Measurements from ENCODE around the gene HRH3. TPM values are rescaled to one million over a fixed set of nuclear protein-coding genes. Genes with fewer than 3 reads are reported as not detected.

Gene HRH3
- total RNA-seq, 4 donors from 2014 or later, result not detected

- DNase-seq (ENCODE audit: low spot score in 2 of 2), result no peak
- 89% methylated on average over 9 of the region's 9 CpGs for WGBS
- Histone ChIP-seq H3K27me3 (no peaks in the 10 kb centered on the region), H3K4me3 (no peak overlapping the region), H3K9me3 (no peaks in the 10 kb centered on the region), H3K4me1 (peaks cover 7% of the 10 kb centered on the region), H3K36me3 (peaks cover 61% of the 10 kb centered on the region), H3K27ac (no peak overlapping the region)
- TF ChIP-seq CTCF (IDR thresholded peaks at IDR 0.05) (no peak), EP300 (IDR thresholded peaks at IDR 0.05) (no peak), POLR2AphosphoS5 (IDR thresholded peaks at IDR 0.05) (no peak), POLR2A (IDR thresholded peaks at IDR 0.05) (no peak)
These were observed 42.8 kb downstream of the HRH3 start for GRCh38 chr20:62177307-62177706.

- peaks cover 64% of the 10 kb centered on the region for H3K36me3 ChIP-seq
These were observed 43.2 kb downstream of the HRH3 start for GRCh38 chr20:62176866-62177265.

GRCh38 chr20:62175711-62176110 is 44.4 kb downstream of the HRH3 start:
- WGBS, result 100% methylated on average over 4 of the region's 10 CpGs
- H3K27me3 ChIP-seq, result no peaks in the 10 kb centered on the region
- H3K27ac ChIP-seq, result no peak overlapping the region
- H3K9me3 ChIP-seq, result no peaks in the 10 kb centered on the region
- H3K36me3 ChIP-seq, result peaks cover 64% of the 10 kb centered on the region
- no peak for DNase-seq (ENCODE audit: low spot score in 2 of 2)
- H3K4me1 ChIP-seq, result no peaks in the 10 kb centered on the region
- H3K4me3 ChIP-seq, result no peak overlapping the region
- TF ChIP-seq POLR2A (IDR thresholded peaks at IDR 0.05), result no peak

More at GRCh38 chr20:62176866-62177265, 43.2 kb downstream of the HRH3 start:
- no peaks in the 10 kb centered on the region for H3K27me3 ChIP-seq
- H3K27ac ChIP-seq, result no peak overlapping the region
- H3K4me1 ChIP-seq, result peaks cover 2% of the 10 kb centered on the region
- DNase-seq (ENCODE audit: low spot score in 2 of 2), result no peak
- H3K9me3 ChIP-seq, result no peaks in the 10 kb centered on the region
- no peak overlapping the region for H3K4me3 ChIP-seq
- TF ChIP-seq EP300 (IDR thresholded peaks at IDR 0.05) (no peak), CTCF (IDR thresholded peaks at IDR 0.05) (no peak), POLR2AphosphoS5 (IDR thresholded peaks at IDR 0.05) (no peak), POLR2A (IDR thresholded peaks at IDR 0.05) (no peak)
- WGBS, result 87% methylated on average over 15 of the region's 15 CpGs

GRCh38 chr20:62174870-62175624 is 45.0 kb downstream of the HRH3 start:
- no peaks in the 10 kb centered on the region for H3K27me3 ChIP-seq
- no peak overlapping the region for H3K4me3 ChIP-seq
- H3K36me3 ChIP-seq, result peaks cover 69% of the 10 kb centered on the region
- H3K4me1 ChIP-seq, result no peaks in the 10 kb centered on the region
- H3K9me3 ChIP-seq, result no peaks in the 10 kb centered on the region
- no peak for DNase-seq (ENCODE audit: low spot score in 2 of 2)
- H3K27ac ChIP-seq, result no peak overlapping the region
- 93% methylated on average over 24 of the region's 26 CpGs for WGBS
- TF ChIP-seq POLR2AphosphoS5 (IDR thresholded peaks at IDR 0.05) (no peak), CTCF (IDR thresholded peaks at IDR 0.05) (no peak), POLR2A (IDR thresholded peaks at IDR 0.05) (no peak), EP300 (IDR thresholded peaks at IDR 0.05) (no peak)

- H3K4me3 ChIP-seq, result no peak overlapping the region
- no peaks in the 10 kb centered on the region for H3K27me3 ChIP-seq
- peaks cover 68% of the 10 kb centered on the region for H3K36me3 ChIP-seq
- no peak for DNase-seq (ENCODE audit: low spot score in 2 of 2)
- H3K4me1 ChIP-seq, result no peaks in the 10 kb centered on the region
- no peak overlapping the region for H3K27ac ChIP-seq
- 96% methylated on average over 28 of the region's 28 CpGs for WGBS
- no peaks in the 10 kb centered on the region for H3K9me3 ChIP-seq
- no peak for TF ChIP-seq CTCF (IDR thresholded peaks at IDR 0.05)
- no peak for TF ChIP-seq POLR2AphosphoS5 (IDR thresholded peaks at IDR 0.05)
- TF ChIP-seq POLR2A (IDR thresholded peaks at IDR 0.05), result no peak
- no peak for TF ChIP-seq EP300 (IDR thresholded peaks at IDR 0.05)
These were observed 45.9 kb downstream of the HRH3 start for GRCh38 chr20:62174021-62174804.

All from suprapubic skin (tissue), 4 donors.